OCI-LY1 (cell line): Measurements from ENCODE around the gene MYO18A.

Source experiments
- H2AFZ ChIP-seq: fragments of 200-600 bp; sonication (generic), shearing (Covaris generic); 2 replicates; pipeline ENCODE4 v1.6.0; 2014; ENCODE audit warnings: antibody characterized with exemption, mild to moderate bottlenecking, low read length
- H3F3A ChIP-seq: fragments of 200-600 bp; sonication (generic), shearing (Covaris generic); 2 replicates; pipeline ENCODE4 v1.6.0; 2014; ENCODE audit warnings: mild to moderate bottlenecking, antibody characterized with exemption, low read length, moderate library complexity; ENCODE audit not compliant: insufficient read depth
- H3K27ac ChIP-seq: fragments of 200-600 bp; sonication (generic); 2 replicates; pipeline ENCODE4 v1.5.1; 2014; ENCODE audit warnings: low read length, mixed run types, mild to moderate bottlenecking, low read depth; ENCODE audit not compliant: poor library complexity, severe bottlenecking
- H3K27me3 ChIP-seq: fragments of 200-600 bp; sonication (generic); 2 replicates; pipeline ENCODE4 v1.6.0; 2014; ENCODE audit warnings: antibody characterized with exemption, mild to moderate bottlenecking, low read length, moderate library complexity; ENCODE audit not compliant: insufficient read depth
- H3K36me3 ChIP-seq: fragments of 200-600 bp; sonication (generic); 2 replicates; pipeline ENCODE4 v1.6.1; 2014; ENCODE audit warnings: mild to moderate bottlenecking, antibody characterized with exemption, low read length, moderate library complexity, mixed read lengths; ENCODE audit not compliant: insufficient read depth
- H3K4me1 ChIP-seq: fragments of 200-600 bp; sonication (generic); 2 replicates; pipeline ENCODE4 v1.5.1; 2014; ENCODE audit warnings: mild to moderate bottlenecking, low read length, moderate library complexity; ENCODE audit not compliant: insufficient read depth, severe bottlenecking
- H3K4me2 ChIP-seq: fragments of 200-600 bp; sonication (generic), shearing (Covaris generic); 2 replicates; pipeline ENCODE4 v1.6.1; 2014; ENCODE audit warnings: low read length
- H3K4me3 ChIP-seq: fragments of 200-600 bp; sonication (generic); 2 replicates; pipeline ENCODE4 v1.5.1; 2014; ENCODE audit warnings: low read length, low read depth, mild to moderate bottlenecking, mixed read lengths; ENCODE audit not compliant: poor library complexity, severe bottlenecking
- H3K79me2 ChIP-seq: fragments of 200-600 bp; shearing (Covaris generic); 2 replicates; pipeline ENCODE4 v1.6.1; 2016; ENCODE audit warnings: mixed run types, low read length, mixed read lengths; ENCODE audit not compliant: insufficient read depth
- H3K9ac ChIP-seq: fragments of 200-600 bp; sonication (generic), shearing (Covaris generic); 2 replicates; pipeline ENCODE4 v1.6.1; 2014; ENCODE audit warnings: mild to moderate bottlenecking, low read length, mixed read lengths
- H3K9me2 ChIP-seq: fragments of 200-600 bp; sonication (generic), shearing (Covaris generic); 2 replicates; pipeline ENCODE4 v1.6.1; 2014; ENCODE audit warnings: low read depth, mild to moderate bottlenecking, low read length, mixed read lengths
- H3K9me3 ChIP-seq: fragments of 200-600 bp; shearing (Covaris generic); 2 replicates; pipeline ENCODE4 v1.6.1; 2014; ENCODE audit warnings: low read length, mixed read lengths
- H4K20me1 ChIP-seq: fragments of 200-600 bp; sonication (generic), shearing (Covaris generic); 2 replicates; pipeline ENCODE4 v1.6.0; 2016; ENCODE audit warnings: mild to moderate bottlenecking, low read length; ENCODE audit not compliant: insufficient read depth
- CTCF ChIP-seq: fragments of 200-600 bp; sonication (generic), shearing (Covaris generic); IDR thresholded peaks from 2 replicates; pipeline ENCODE4 v1.5.1; 2017; ENCODE audit warnings: mild to moderate bottlenecking, antibody characterized with exemption, low read length, moderate library complexity, mixed read lengths
- EZH2 ChIP-seq: fragments of 200-600 bp; sonication (generic), shearing (Covaris generic); IDR thresholded peaks from 2 replicates; pipeline ENCODE4 v1.8.0; 2017; ENCODE audit warnings: borderline replicate concordance, mixed run types, mild to moderate bottlenecking, antibody characterized with exemption, low read length, moderate library complexity, mixed read lengths

Gene MYO18A

GRCh38 chr17:29212681-29213121 is 32.5 kb upstream of the MYO18A start:
- Histone ChIP-seq H3K4me2 (no peak overlapping the region), H3F3A (no peaks in the 10 kb centered on the region), H2AFZ (no peak overlapping the region), H3K9me3 (no peaks in the 10 kb centered on the region), H3K4me3 (no peak overlapping the region), H3K27me3 (no peaks in the 10 kb centered on the region), H3K4me1 (no peaks in the 10 kb centered on the region), H3K79me2 (no peaks in the 10 kb centered on the region), H3K9ac (no peak overlapping the region), H4K20me1 (no peaks in the 10 kb centered on the region), H3K36me3 (no peaks in the 10 kb centered on the region), H3K27ac (no peak overlapping the region), H3K9me2 (no peaks in the 10 kb centered on the region)
- TF ChIP-seq EZH2 = no peak
- no peak for TF ChIP-seq CTCF

DNA sequence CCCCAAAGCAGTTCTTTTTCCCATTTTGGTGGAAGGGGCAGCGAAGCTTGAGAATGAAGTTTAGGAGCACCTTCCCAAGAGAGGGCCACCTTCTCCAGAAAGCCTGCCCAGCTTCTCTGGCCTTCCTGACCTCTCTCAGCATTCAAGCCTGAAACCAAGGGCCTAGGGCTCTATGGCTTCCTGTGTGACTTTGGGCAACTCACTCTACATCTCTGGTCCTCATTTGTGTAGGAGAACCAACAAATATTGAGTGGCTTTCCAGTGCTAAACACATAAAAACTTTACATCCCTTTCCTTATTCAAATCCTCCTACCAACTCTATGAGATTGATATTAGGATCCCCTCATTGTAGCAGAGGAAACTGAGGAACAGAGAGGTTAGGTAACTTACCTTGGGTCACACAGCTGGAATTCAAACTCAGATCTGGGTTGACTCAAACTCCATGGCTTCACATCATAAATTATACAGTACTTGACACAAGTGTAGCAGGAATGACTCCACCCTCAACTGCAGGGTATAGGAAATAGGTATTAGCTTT is 32.0 kb upstream of the MYO18A start:
- Histone ChIP-seq H3K9ac (no peak overlapping the region), H3K4me2 (no peak overlapping the region), H3K4me3 (no peak overlapping the region), H3K27ac (no peak overlapping the region), H3K79me2 (no peaks in the 10 kb centered on the region), H3K4me1 (no peaks in the 10 kb centered on the region), H3K36me3 (no peaks in the 10 kb centered on the region), H3F3A (no peaks in the 10 kb centered on the region), H3K9me2 (no peaks in the 10 kb centered on the region), H2AFZ (no peak overlapping the region), H3K27me3 (no peaks in the 10 kb centered on the region), H3K9me3 (no peaks in the 10 kb centered on the region), H4K20me1 (no peaks in the 10 kb centered on the region)
- TF ChIP-seq CTCF = no peak
- no peak for TF ChIP-seq EZH2

DNA sequence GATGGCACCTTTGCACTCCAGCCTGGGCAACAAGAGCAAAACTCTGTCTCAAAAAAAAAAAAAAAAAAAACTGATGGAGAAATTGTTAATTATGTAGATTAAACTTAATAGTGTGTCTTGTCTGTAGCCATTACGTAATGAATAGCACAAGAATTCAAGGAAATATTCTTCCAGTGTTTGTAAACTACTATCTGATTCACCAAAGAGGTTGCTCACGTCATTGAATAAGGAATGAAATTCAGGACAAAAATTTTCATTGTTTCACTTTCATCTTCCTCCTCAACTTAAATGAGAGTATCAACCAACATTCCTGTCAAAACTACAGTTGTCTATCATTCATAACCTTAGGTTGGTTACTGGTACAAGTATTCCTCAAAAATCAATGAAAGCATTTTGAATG is 30.7 kb upstream of the MYO18A start:
- no peaks in the 10 kb centered on the region for H3F3A ChIP-seq
- H3K9me3 ChIP-seq = no peaks in the 10 kb centered on the region
- no peak overlapping the region for H3K27ac ChIP-seq
- TF ChIP-seq CTCF (no peak), EZH2 (no peak)
- no peaks in the 10 kb centered on the region for H3K79me2 ChIP-seq
- no peak overlapping the region for H3K4me3 ChIP-seq
- no peaks in the 10 kb centered on the region for H3K4me1 ChIP-seq
- no peak overlapping the region for H3K4me2 ChIP-seq
- no peak overlapping the region for H3K9ac ChIP-seq
- H4K20me1 ChIP-seq = no peaks in the 10 kb centered on the region
- no peak overlapping the region for H2AFZ ChIP-seq
- no peaks in the 10 kb centered on the region for H3K27me3 ChIP-seq
- H3K9me2 ChIP-seq = no peaks in the 10 kb centered on the region
- H3K36me3 ChIP-seq = no peaks in the 10 kb centered on the region
